ENCODE data around the gene LATS1. TPM values are rescaled to one million over a fixed set of nuclear protein-coding genes. Genes with fewer than 3 reads are reported as not detected.
"Not testable (repeated sequence)": the region's sequence is repeated elsewhere in the genome, so short reads cannot be mapped to it uniquely, and the experiment has no call there.

The LATS1 gene
- total and polyA plus RNA-seq, 9 donors, result 10.7 to 46.0 (median 34.7) TPM

DNA sequence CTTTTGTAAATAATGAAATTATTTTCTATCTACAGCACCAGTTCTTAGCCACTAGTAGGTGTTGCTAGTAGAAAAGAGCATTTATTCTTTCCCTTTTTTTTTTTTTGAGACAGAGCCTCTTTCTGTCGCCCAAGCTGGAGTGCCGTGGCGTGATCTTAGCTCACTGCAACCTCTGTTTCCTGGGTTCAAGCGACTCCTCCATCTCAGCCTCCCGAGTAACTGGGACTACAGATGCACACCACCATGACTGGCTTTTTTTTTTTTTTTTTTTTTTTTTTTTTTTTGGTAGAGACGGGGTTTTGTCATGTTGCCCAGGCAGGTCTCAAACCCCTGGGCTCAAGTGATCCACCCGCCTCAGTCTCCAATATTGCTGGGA, 38.3 kb upstream of the LATS1 start:
- intact Hi-C loops (cut with DNase I), result no loop called here
- H3K9me3 ChIP-seq, result no peaks in the 10 kb centered on the region
- peaks cover 4% of the 10 kb centered on the region for H3K4me1 ChIP-seq (ENCODE audit: insufficient read depth)
- H3K36me3 ChIP-seq, result no peaks in the 10 kb centered on the region
- WGBS, 3 donors, result 90 to 95% (median 94%) methylated on average over 7 of the region's 7 CpGs
- TF ChIP-seq EP300 (IDR thresholded peaks at IDR 0.05) (no peak), POLR2A (IDR thresholded peaks at IDR 0.05) (no peak)
- TF ChIP-seq, protein P1, sequence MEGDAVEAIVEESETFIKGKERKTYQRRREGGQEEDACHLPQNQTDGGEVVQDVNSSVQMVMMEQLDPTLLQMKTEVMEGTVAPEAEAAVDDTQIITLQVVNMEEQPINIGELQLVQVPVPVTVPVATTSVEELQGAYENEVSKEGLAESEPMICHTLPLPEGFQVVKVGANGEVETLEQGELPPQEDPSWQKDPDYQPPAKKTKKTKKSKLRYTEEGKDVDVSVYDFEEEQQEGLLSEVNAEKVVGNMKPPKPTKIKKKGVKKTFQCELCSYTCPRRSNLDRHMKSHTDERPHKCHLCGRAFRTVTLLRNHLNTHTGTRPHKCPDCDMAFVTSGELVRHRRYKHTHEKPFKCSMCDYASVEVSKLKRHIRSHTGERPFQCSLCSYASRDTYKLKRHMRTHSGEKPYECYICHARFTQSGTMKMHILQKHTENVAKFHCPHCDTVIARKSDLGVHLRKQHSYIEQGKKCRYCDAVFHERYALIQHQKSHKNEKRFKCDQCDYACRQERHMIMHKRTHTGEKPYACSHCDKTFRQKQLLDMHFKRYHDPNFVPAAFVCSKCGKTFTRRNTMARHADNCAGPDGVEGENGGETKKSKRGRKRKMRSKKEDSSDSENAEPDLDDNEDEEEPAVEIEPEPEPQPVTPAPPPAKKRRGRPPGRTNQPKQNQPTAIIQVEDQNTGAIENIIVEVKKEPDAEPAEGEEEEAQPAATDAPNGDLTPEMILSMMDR (IDR thresholded peaks at IDR 0.05), result no peak
- H3K27me3 ChIP-seq, result no peaks in the 10 kb centered on the region
- H3K4me3 ChIP-seq, result no peak overlapping the region
- no peak for DNase-seq
- H3K27ac ChIP-seq, result no peak overlapping the region

DNA sequence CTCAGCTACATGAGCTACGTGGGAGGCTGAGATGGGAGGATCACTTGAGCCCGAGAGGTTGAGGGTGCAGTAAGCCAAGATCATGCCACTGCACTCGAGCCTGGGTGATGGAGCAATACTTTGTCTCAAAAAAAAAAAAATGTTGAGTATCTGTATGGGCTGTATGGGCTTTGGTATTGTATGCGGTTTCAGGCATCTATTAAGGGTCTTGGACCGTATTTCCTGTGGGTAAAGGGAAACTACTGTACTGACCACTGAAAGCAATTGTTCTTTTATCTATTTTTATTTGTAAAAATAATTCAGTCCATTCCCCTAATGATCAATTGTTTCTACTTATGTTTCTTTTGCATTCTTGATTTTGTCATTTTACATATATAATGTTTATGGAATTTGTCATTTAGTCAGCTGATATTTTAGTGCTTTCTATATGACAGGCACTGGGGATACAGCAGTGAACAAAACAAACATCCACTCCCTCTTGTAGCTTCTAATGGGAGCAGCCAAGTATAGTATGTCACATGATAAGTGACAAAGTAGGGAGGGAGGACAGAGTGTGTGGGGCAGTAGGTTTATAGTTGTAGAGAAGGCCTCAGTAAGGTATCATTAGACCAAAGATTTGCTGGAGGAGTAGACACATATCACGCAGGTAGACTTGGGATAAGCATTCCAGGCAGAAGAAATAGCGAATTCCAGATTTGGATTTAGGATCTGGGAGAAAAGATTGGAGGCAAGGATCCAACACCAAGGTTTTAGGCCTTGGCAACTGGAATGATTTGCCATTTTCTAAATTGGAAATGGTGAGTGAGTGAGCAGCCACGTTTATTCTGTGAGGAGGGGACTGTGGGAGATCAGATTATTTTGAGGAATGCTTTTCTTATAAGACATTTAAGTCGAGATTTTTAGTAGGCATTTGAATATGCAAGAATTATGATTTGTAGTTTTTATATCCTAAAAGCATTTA, 37.7 kb upstream of the LATS1 start:
- H3K27me3 ChIP-seq, result no peaks in the 10 kb centered on the region
- H3K4me1 ChIP-seq (ENCODE audit: insufficient read depth), result peaks cover 6% of the 10 kb centered on the region
- H3K36me3 ChIP-seq, result no peaks in the 10 kb centered on the region
- WGBS, 3 donors, result 85 to 87% (median 86%) methylated on average over 9 of the region's 9 CpGs
- intact Hi-C loops (cut with DNase I), result no loop called here
- DNase-seq, result no peak
- TF ChIP-seq, protein P1 (IDR thresholded peaks at IDR 0.05), result no peak
- TF ChIP-seq EP300 (IDR thresholded peaks at IDR 0.05) (no peak), POLR2A (IDR thresholded peaks at IDR 0.05) (no peak)
- H3K27ac ChIP-seq, result no peak overlapping the region
- no peaks in the 10 kb centered on the region for H3K9me3 ChIP-seq
- no peak overlapping the region for H3K4me3 ChIP-seq

DNA sequence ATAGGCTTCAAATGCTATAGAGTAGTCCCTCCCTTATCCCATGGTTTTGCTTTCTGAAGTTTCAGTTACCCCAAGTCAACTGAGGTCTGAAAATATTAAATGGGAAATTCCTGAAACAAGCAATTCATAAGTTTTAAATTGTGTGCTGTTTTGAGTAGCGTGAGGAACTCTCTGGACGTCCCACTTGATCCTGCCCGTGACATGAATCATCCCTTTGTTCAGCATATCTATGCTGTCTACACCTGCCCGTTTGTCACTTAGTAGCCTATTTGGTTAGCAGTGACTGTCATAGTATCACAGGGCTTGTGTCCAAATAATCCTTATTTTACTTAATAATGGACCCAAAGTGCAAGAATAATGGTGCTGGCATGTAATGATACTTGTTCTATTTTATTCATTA, 36.6 kb upstream of the LATS1 start:
- H3K36me3 ChIP-seq, result no peaks in the 10 kb centered on the region
- intact Hi-C loops (cut with DNase I), result no loop called here
- no peaks in the 10 kb centered on the region for H3K9me3 ChIP-seq
- H3K4me1 ChIP-seq (ENCODE audit: insufficient read depth), result peaks cover 6% of the 10 kb centered on the region
- H3K27me3 ChIP-seq, result no peaks in the 10 kb centered on the region
- no peak overlapping the region for H3K27ac ChIP-seq
- 89 to 94% (median 92%) methylated on average over 4 of the region's 4 CpGs for WGBS, 3 donors
- H3K4me3 ChIP-seq, result no peak overlapping the region
- TF ChIP-seq, protein P1 (IDR thresholded peaks at IDR 0.05), result no peak
- TF ChIP-seq EP300 (IDR thresholded peaks at IDR 0.05), result no peak
- TF ChIP-seq POLR2A (IDR thresholded peaks at IDR 0.05), result no peak
- no peak for DNase-seq

DNA sequence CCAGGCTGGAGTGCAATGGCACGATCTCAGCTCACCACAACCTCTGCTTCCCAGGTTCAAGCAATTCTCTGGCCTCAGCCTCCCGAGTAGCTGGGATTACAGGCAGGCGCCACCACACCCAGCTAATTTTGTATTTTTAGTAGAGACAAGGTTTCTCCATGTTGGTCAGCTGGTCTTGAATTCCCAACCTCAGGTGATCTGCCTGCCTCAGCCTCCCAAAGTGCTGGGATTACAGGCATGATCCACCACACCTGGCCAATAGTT, 35.4 kb upstream of the LATS1 start:
- H3K27me3 ChIP-seq; H3K27ac ChIP-seq; H3K4me1 ChIP-seq (ENCODE audit: insufficient read depth); H3K9me3 ChIP-seq; H3K4me3 ChIP-seq; H3K36me3 ChIP-seq; DNase-seq; intact Hi-C loops (cut with DNase I): not testable (repeated sequence)
- WGBS, 3 donors, result 92 to 96% (median 94%) methylated on average over 3 of the region's 3 CpGs

DNA sequence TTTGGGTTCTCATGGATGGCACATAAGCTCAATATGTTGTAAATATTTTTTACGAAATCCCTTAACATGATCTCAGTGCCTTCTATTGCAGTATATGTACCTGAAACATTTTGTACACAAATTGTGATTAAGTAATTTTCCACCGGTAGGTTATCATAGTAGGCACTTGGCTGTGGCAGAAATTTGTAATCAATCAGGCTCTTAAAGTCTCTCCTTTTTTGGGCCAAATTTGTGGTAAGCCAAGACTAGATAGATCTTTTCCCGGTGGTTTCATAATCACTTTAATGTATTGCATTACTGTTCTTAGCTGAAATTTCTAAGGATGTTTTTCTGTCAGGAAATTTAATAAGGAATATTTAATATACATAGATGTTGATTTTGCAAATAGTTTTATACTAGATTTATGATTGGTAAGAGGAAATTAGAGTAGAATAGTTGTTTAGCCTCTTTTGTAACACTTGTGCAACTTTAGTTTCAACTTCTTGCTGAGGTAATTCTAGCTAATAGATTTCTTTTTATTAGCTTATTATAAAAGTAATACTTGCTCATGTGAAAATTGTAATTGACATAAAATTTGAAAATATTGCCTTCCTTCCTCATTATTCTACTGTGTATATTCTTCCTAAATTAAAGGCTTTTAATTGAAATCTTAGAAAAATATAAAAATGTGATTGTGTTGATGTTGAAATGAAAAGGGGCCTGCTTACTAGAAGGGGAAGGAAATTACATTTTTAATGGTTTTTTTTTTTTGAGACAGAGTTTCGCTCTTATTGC, 34.9 kb upstream of the LATS1 start:
- H3K4me3 ChIP-seq, result no peak overlapping the region
- no peaks in the 10 kb centered on the region for H3K36me3 ChIP-seq
- intact Hi-C loops (cut with DNase I), result no loop called here
- H3K27me3 ChIP-seq, result no peaks in the 10 kb centered on the region
- DNase-seq, result no peak
- TF ChIP-seq, protein P1 (IDR thresholded peaks at IDR 0.05), result no peak
- no peak overlapping the region for H3K27ac ChIP-seq
- no peaks in the 10 kb centered on the region for H3K9me3 ChIP-seq
- WGBS, 3 donors, result 90 to 96% (median 93%) methylated on average over 4 of the region's 4 CpGs
- H3K4me1 ChIP-seq (ENCODE audit: insufficient read depth), result peaks cover 8% of the 10 kb centered on the region

DNA sequence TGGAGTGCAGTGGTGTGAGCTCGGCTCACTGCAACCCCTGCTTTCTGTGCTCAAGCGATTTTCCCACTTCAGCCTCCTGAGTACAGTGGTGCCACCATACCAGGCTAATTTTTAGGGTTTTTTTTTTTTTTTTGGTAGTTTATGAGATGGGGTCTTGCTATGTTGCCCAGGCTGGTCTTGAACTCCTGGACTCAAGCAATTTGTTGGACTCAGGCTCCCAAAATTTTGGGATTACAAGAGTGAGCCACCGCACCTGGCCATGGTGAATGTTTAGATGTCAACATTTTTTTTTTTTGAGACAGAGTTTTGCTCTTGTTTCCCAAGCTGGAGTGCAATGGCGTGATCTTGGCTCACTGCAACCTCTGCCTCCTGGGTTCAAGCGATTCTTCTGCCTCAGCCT, 34.0 kb upstream of the LATS1 start:
- H3K4me1 ChIP-seq (ENCODE audit: insufficient read depth); intact Hi-C loops (cut with DNase I); H3K36me3 ChIP-seq; H3K27ac ChIP-seq; H3K4me3 ChIP-seq; DNase-seq; H3K27me3 ChIP-seq; H3K9me3 ChIP-seq: not testable (repeated sequence)
- 94 to 99% (median 94%) methylated on average over 5 of the region's 5 CpGs for WGBS, 3 donors
